ENCODE data around the gene CAV2.

DNA sequence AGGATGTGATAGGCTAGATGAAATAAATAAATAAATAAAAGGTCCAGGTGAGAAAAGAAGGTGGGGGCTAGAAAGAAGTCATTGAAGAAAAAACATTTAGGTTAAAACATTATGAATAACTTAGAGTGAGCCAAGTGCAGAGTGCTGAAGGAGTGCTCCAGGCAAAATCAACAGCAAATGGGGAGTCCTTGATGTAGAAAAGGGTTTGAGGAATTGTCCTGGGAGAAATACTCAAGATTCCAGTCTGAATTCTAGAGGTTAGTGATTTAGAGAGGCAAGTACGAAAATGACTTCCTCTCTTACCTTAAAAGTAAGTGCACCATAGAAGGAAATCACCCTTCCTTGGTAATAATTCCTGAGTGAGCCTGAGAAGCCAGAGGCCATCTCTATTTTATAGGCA, 44.9 kb downstream of the CAV2 start:
- TF ChIP-seq NFIC (IDR thresholded peaks at IDR 0.05; ENCODE audit: low read length) (no peak), NFATC3 (CRISPR knock-in tag; IDR thresholded peaks at IDR 0.05) (no peak), ZNF274 (CRISPR knock-in tag; IDR thresholded peaks at IDR 0.05) (no peak), ZNF232 (CRISPR knock-in tag; IDR thresholded peaks at IDR 0.05; ENCODE audit: borderline replicate concordance) (no peak), NFRKB (IDR thresholded peaks at IDR 0.05) (no peak), ARHGAP35 (CRISPR knock-in tag; IDR thresholded peaks at IDR 0.05; ENCODE audit: borderline replicate concordance) (no peak), SRY (CRISPR knock-in tag; IDR thresholded peaks at IDR 0.05) (no peak), MXI1 (IDR thresholded peaks at IDR 0.05; ENCODE audit: borderline replicate concordance, low read depth, low read length) (no peak), SP1 (IDR thresholded peaks at IDR 0.05) (no peak), SP1 (CRISPR knock-in tag; IDR thresholded peaks at IDR 0.05) (no peak)
- TF ChIP-seq, protein P1, sequence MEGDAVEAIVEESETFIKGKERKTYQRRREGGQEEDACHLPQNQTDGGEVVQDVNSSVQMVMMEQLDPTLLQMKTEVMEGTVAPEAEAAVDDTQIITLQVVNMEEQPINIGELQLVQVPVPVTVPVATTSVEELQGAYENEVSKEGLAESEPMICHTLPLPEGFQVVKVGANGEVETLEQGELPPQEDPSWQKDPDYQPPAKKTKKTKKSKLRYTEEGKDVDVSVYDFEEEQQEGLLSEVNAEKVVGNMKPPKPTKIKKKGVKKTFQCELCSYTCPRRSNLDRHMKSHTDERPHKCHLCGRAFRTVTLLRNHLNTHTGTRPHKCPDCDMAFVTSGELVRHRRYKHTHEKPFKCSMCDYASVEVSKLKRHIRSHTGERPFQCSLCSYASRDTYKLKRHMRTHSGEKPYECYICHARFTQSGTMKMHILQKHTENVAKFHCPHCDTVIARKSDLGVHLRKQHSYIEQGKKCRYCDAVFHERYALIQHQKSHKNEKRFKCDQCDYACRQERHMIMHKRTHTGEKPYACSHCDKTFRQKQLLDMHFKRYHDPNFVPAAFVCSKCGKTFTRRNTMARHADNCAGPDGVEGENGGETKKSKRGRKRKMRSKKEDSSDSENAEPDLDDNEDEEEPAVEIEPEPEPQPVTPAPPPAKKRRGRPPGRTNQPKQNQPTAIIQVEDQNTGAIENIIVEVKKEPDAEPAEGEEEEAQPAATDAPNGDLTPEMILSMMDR (CRISPR knock-in tag; IDR thresholded peaks at IDR 0.05) = no peak
- TF ChIP-seq, protein P2, sequence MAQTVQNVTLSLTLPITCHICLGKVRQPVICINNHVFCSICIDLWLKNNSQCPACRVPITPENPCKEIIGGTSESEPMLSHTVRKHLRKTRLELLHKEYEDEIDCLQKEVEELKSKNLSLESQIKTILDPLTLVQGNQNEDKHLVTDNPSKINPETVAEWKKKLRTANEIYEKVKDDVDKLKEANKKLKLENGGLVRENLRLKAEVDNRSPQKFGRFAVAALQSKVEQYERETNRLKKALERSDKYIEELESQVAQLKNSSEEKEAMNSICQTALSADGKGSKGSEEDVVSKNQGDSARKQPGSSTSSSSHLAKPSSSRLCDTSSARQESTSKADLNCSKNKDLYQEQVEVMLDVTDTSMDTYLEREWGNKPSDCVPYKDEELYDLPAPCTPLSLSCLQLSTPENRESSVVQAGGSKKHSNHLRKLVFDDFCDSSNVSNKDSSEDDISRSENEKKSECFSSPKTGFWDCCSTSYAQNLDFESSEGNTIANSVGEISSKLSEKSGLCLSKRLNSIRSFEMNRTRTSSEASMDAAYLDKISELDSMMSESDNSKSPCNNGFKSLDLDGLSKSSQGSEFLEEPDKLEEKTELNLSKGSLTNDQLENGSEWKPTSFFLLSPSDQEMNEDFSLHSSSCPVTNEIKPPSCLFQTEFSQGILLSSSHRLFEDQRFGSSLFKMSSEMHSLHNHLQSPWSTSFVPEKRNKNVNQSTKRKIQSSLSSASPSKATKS (CRISPR knock-in tag; IDR thresholded peaks at IDR 0.05) = no peak

Data from HepG2 (cell line).